HG02763 (cell line): ENCODE data around the gene CACNG4.
"Not testable (repeated sequence)": the region's sequence is repeated elsewhere in the genome, so short reads cannot be mapped to it uniquely, and the experiment has no call there.

Source experiments
- ATAC-seq: cut with Tn5 transposase; IDR thresholded peaks from one replicate; pipeline ENCODE4 v1.9.1; 2021; ENCODE audit warnings: mild to moderate bottlenecking, moderate library complexity; ENCODE audit not compliant: unreplicated experiment

Gene CACNG4

DNA sequence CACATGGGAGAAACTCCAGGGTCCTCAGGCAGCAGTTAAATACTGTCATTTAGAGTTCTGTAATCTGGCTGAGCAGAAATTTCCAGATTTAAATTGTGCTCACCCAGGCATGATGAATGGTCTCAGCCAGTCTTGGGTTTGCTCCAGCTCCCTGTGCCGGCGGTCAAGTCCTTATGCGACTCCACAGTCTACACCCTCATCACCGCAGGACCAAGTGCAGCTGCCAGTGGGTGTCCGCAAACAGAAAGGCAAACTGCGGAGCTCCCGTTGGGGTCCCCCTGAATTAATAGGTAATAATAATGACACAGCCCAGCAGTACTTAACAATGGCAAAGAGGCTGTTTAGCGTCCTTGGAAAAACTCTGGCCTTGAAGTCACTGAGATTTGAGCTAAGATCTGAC lies 3.9 kb upstream of the CACNG4 start:
- no peak for ATAC-seq

DNA sequence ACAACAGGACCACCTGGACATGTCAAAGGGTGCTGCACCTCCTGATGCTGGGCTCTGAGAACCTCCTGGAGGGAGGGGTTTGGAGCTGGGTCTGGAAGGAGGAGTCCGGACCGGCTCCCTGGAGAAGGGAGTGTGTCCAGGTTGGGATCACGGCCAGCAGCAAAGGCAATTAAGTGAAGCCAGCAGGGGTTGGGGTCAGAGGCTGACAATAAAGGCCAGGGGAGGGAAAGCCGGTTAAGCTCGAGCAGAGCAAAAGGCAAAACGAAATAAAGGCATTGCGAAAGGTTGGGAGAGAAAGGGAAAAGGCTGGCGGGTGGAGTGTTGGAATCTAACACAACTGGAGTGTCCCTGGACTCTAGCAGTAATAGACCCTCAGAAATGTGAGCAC lies 992 bp upstream of the CACNG4 start:
- ATAC-seq = no peak

- ATAC-seq = no peak
Measured at GRCh38 chr17:66964930-66965800, 658 bp downstream of the CACNG4 start.

DNA sequence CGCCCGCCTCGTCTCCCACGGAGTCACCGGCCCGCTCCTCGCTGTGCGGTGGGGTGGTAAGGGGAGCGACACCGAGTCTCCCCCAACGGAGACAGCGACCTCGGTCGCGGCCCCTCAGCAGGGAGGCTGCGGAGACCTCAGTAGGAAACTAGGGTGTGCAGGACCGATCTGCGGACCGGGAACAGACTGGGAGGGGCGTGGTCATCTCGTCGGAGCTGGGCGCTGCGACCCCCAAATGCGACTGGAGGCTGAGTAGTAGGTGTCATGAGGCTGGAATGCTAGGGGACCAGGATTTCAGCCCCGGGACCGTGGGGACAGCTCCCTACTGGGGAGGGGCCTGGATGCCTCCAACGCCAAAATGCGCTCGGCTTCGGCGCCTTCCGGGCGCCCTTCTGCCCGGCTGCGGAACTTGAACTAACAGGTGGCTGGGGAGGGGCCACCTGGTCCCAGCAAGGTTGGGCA lies 1.3 kb downstream of the CACNG4 start:
- no peak for ATAC-seq

GRCh38 chr17:66966298-66966697 lies 1.8 kb downstream of the CACNG4 start:
- ATAC-seq = no peak

- no peak for ATAC-seq
Measured at GRCh38 chr17:66966704-66967418, 2.4 kb downstream of the CACNG4 start.

DNA sequence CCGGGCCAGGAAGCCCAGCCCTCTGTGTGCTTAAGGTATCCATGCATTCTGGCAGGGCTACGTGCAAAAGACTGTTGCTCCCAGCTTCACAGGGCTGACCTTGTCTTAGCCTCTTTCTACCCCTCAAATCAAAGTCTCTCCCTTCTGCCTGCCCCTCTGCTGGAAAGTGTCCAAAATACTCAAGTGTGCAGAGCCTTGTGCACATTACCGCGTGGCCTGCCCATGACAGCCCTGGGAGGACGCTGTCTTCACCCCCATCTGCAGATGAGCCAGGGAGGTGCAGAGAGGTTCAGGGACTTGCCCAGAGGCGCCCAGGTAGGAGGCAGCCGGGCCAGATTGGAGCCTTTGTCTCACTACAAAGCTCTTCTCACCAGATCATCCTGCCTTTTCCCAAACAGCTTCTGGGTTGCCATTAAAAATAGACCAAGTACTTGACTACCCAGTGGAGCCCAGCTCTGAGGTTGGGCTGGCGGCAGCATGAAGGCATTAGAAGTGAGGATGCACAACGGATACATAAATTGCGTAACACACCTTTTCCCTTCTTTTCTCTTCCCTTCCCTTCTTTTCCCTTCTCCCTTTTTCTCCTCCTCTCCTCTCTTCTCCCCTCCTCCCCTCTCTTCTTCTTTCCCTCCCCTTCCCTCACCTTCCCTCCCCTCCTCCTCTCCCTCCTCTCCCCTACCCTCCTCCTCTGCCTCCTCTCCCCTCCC lies 3.5 kb downstream of the CACNG4 start:
- ATAC-seq = no peak

- no peak for ATAC-seq
Measured at GRCh38 chr17:66968916-66969315, 4.4 kb downstream of the CACNG4 start.

- ATAC-seq = no peak
Measured at GRCh38 chr17:66970140-66970539, 5.6 kb downstream of the CACNG4 start.

DNA sequence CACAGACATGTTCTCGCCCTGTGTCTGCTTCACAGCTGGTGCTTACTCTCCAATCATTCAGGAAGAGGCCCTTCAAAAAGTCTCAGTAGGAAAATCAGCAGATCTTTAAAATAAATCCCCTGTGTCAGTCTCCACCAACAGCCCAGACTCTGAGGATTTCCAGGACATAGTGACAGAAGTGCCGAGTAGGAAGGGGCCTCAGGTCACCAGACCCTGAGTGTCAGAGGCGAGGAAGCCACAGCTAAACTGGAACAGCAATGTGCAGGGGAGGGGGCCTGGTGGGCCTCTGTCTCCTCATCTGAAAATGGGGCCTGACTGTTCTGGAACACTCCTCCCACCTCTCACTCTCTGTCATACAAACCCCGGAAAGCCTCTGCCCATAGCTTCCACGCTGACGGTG lies 6.3 kb downstream of the CACNG4 start:
- no peak for ATAC-seq

DNA sequence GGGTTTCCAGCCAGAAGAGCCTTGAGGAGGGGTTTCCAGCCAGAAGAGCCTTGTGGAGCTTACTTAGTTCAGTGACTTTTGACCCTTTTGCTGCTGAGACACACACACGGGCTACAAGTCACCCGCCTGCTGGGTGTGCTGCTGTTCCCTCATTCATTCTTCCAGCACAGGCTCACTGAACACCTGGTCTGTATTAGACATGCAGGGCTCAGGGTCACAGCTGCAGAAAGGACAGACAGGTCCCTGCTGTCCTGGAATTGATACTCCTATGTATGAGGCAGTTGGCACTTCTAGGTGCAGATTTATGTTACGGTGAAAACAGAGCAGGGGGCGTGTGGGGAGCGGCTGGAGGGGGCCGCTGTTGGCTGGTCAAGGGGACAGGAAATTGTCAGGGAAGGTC lies 6.8 kb downstream of the CACNG4 start:
- no peak for ATAC-seq

- no peak for ATAC-seq
Measured at GRCh38 chr17:66971730-66972441, 7.4 kb downstream of the CACNG4 start.

DNA sequence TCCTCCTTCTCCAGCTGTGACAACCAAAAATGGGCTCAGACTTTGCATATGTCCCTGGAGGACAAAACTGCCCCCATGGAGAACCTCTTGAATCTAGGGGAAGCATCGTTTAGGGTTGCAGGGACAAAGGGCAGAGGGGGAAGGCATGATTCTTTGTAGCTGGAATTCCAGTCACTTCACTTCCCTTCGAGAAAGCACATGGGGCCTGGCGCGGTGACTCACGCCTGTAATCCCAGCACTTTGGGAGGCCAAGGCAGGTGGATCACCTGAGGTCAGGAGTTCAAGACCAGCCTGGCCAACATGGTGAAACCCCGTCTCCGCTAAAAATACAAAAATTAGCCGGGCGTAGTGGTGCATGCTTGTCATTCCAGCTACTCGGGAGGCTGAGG lies 7.9 kb downstream of the CACNG4 start:
- not testable (repeated sequence) for ATAC-seq

DNA sequence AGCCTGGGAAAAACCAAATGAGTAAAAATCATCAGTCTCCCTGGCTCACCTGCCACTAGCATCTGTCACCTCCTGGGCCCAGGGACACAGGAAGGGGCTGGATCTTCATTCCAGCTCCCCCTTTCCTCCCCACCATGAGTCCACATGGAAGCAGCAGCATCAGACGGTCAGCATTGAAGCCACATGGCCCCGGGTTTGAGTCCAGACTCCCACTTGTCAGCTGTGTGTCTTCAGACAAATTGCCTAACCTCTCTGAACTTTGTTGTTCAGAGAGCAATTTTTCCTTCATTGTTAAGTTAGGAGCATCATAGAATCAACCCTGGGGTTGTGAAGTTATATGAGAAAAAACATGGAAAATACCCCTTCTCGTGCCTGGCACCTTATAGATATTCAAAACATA lies 10.7 kb downstream of the CACNG4 start:
- ATAC-seq = no peak

- ATAC-seq = no peak
Measured at GRCh38 chr17:66975614-66976378, 11.3 kb downstream of the CACNG4 start.

DNA sequence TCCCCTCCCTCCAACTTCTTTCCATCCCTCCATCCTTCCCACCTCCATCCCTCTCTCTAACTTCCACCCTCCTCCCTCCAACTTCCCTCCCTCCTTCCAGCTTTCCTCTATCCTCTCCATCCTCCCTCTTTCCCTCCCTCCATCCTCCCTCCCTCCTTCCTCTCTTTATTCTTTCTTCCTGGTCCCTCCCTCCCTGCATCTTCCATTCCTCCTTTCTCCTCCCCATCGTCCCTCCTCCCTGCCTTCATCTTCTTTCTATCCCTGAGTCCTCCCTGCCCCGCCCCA lies 11.8 kb downstream of the CACNG4 start:
- no peak for ATAC-seq

DNA sequence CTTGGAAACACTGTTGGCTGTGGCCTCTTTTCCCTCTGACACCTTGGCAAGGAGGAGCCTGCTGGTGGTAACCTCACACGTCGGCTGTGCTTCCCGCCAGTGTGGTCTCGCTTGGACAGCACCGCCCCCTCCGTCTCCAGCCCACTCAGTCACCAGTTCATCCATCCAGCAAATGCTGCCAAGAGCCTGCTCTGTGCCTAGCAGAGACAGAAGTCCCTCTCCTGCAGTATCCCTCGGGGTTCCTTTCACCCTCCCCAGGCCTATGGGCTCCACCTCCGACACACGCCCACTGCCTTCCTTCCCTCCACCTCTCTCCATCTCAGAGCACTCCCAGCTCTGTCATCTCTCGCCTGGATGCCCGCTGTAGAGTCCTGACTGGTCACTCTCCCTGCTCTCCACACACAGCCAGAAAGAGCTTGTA lies 12.3 kb downstream of the CACNG4 start:
- no peak for ATAC-seq

DNA sequence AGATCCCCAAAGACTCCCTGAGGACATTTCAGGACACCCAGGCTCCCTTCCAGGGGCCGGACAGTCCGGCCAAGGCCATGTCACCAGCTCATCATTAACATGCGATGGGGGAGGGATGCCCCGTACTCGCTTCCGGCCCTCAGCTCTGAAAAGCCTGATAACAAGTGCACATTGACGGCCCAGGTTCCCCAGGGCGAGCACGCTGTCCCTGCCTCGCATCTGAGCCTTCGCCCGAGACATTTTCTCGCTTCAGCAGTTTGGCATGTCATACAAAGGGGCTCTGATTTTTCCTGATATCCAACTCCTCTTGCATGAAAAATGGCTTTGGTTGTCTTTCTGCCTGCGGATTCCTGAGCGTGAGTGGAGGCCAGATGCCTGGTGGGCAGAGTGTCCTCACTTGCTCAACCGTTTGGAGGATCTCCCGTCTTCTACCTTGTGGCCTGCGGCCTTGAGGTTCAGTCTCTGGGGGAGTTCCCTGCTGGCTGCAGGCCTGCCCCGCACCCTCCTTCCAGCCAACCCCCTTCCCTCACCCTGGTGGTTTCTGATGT lies 14.1 kb downstream of the CACNG4 start:
- ATAC-seq = no peak

GRCh38 chr17:66980896-66981295 lies 16.4 kb downstream of the CACNG4 start:
- ATAC-seq = no peak

GRCh38 chr17:66981983-66982508 lies 17.5 kb downstream of the CACNG4 start:
- ATAC-seq = no peak
